HepG2 (cell line): ENCODE measurements around the gene NAV3. TPM values are rescaled to one million over a fixed set of nuclear protein-coding genes. Genes with fewer than 3 reads are reported as not detected.

ENCODE experiments used
- ATAC-seq: fragments of 200-7000 bp; cut with Tn5 transposase; 3 replicates; pipeline ENCODE4 v1.9.1; 2020; ENCODE audit warnings: mild to moderate bottlenecking, moderate library complexity
- BruUV-seq: library from RNA; stranded (reverse); fragments of 400-500 nt; replicated peaks from 2 replicates; lab custom pipeline; 2021; lab: Mats Ljungman, UMichigan
- CTCF ChIA-PET: fragments of 300-600 bp; formaldehyde crosslinking; extraction: SDS; loops from one replicate; lab custom pipeline; 2021; ENCODE audit warnings: low total read pairs, inconsistent platforms, low intra/inter-chr PET ratio; lab: Yijun Ruan, JAX
- POLR2A ChIA-PET: fragments of 350-600 bp; sonication (Branson Sonifier 250); formaldehyde crosslinking; loops from one replicate; lab custom pipeline; 2020; ENCODE audit warnings: antibody characterized with exemption, inconsistent platforms; lab: Yijun Ruan, JAX
- DNase-seq: peaks from one replicate; pipeline ENCODE4 v3.0.0-alpha.2; 2015; ENCODE audit warnings: low spot score
- FAIRE-seq: peaks from 3 replicates; lab custom pipeline; 2011; peaks lifted over from hg19 to GRCh38; lab: Jason Lieb, UNC
- H2AFZ ChIP-seq: one replicate; pipeline ENCODE4 v1.6.1; 2011; ENCODE audit warnings: low read length, inconsistent platforms
- H3K27ac ChIP-seq: fragments of 300-600 bp; 3 replicates; pipeline ENCODE4 v1.8.0; 2011; ENCODE audit warnings: mixed run types, mild to moderate bottlenecking, mixed read lengths, low read length, inconsistent platforms; ENCODE audit not compliant: insufficient read depth; ENCODE audit errors: extremely low read length
- H3K27me3 ChIP-seq, 2 experiments: fragments of 200-600 bp in 1 of 2; 2 replicates in 1 of 2; 3 replicates in 1 of 2; pipeline versions ENCODE4 v1.6.0 to v1.8.0; 2011; ENCODE audit warnings: low read length in 2 of 2, mild to moderate bottlenecking in 2 of 2, moderate library complexity in 2 of 2, inconsistent platforms in 1 of 2; ENCODE audit not compliant: insufficient read depth in 2 of 2, control insufficient read depth in 1 of 2
- H3K36me3 ChIP-seq, 2 experiments: fragments of 200-600 bp in 1 of 2; replicated peaks in 1 of 2; 2 replicates in 1 of 2; 3 replicates in 1 of 2; pipeline versions ENCODE4 v1.5.1 to v1.8.0; 2011; ENCODE audit warnings: low read length in 2 of 2, inconsistent platforms in 1 of 2; ENCODE audit not compliant: insufficient read depth in 2 of 2, control insufficient read depth in 1 of 2
- H3K4me1 ChIP-seq: 2 replicates; pipeline ENCODE4 v1.5.1; 2012; ENCODE audit warnings: low read length, inconsistent platforms; ENCODE audit not compliant: insufficient read depth
- H3K4me2 ChIP-seq: 2 replicates; pipeline ENCODE4 v1.6.0; 2011; ENCODE audit warnings: low read depth, low read length, inconsistent platforms
- H3K4me3 ChIP-seq, 3 experiments: fragments of 200-600 bp in 1 of 3; sonication (generic), shearing (Covaris generic) in 1 of 3; replicated peaks in 1 of 3; 2 replicates each; pipeline ENCODE4 v1.5.1; 2011 to 2016; ENCODE audit warnings: low read length in 3 of 3, inconsistent platforms in 2 of 3, low read depth in 2 of 3, mild to moderate bottlenecking in 2 of 3, control low read depth in 1 of 3, mixed read lengths in 1 of 3; ENCODE audit not compliant: insufficient read depth in 1 of 3
- H3K79me2 ChIP-seq: one replicate; pipeline ENCODE4 v1.6.1; 2011; ENCODE audit warnings: low read length, inconsistent platforms; ENCODE audit not compliant: insufficient read depth
- H3K9ac ChIP-seq: 2 replicates; pipeline ENCODE4 v1.6.0; 2011; ENCODE audit warnings: mild to moderate bottlenecking, low read depth, low read length, inconsistent platforms; ENCODE audit not compliant: insufficient read depth
- H3K9me3 ChIP-seq: 2 replicates; pipeline ENCODE4 v1.5.1; 2012; ENCODE audit warnings: mild to moderate bottlenecking, low read length
- H4K20me1 ChIP-seq: 2 replicates; pipeline ENCODE4 v1.6.0; 2011; ENCODE audit warnings: inconsistent platforms, mild to moderate bottlenecking, low read length, moderate library complexity; ENCODE audit not compliant: insufficient read depth
- AGO2 ChIP-seq: fragments of 200-400 bp; formaldehyde crosslinking; optimal IDR thresholded peaks from 2 replicates; pipeline ENCODE3; 2017; ENCODE audit warnings: mild to moderate bottlenecking, low read depth, low read length, moderate library complexity
- CBX1 ChIP-seq: IDR thresholded peaks from one replicate; pipeline ENCODE4 v1.6.1; 2016; ENCODE audit warnings: antibody characterized with exemption, low read depth
- IRX3 ChIP-seq: sonication (generic); formaldehyde crosslinking; IDR thresholded peaks from 2 replicates; pipeline ENCODE4 v1.8.1; 2023; ENCODE audit warnings: mild to moderate bottlenecking, low read depth, missing genetic modification reagents, borderline replicate concordance
- JDP2 ChIP-seq: sonication (generic); formaldehyde crosslinking; IDR thresholded peaks from 2 replicates; pipeline ENCODE4 v1.8.1; 2022; ENCODE audit warnings: missing genetic modification reagents, borderline replicate concordance
- KLF9 ChIP-seq: IDR thresholded peaks from 2 replicates; pipeline ENCODE4 v1.6.1; 2016; ENCODE audit warnings: low read depth
- RAD51 ChIP-seq: fragments of 450-650 bp; IDR thresholded peaks from 2 replicates; pipeline ENCODE4 v1.6.1; 2016; ENCODE audit warnings: borderline replicate concordance
- RBFOX2 ChIP-seq: fragments of 200-400 bp; formaldehyde crosslinking; IDR thresholded peaks from 2 replicates; pipeline ENCODE4 v1.6.1; 2017; ENCODE audit warnings: low read depth, mild to moderate bottlenecking, low read length
- ZFP90 ChIP-seq: sonication (generic); formaldehyde crosslinking; IDR thresholded peaks from 2 replicates; pipeline ENCODE4 v1.8.0; 2022; ENCODE audit warnings: missing genetic modification reagents, mild to moderate bottlenecking, inconsistent platforms, borderline replicate concordance
- ZNF530 ChIP-seq: sonication (generic); formaldehyde crosslinking; IDR thresholded peaks from 2 replicates; pipeline ENCODE4 v1.5.0; 2020; ENCODE audit warnings: low read depth, mild to moderate bottlenecking, missing genetic modification reagents
- ZNF615 ChIP-seq: sonication (generic); formaldehyde crosslinking; IDR thresholded peaks from 2 replicates; pipeline ENCODE4 v1.5.0; 2020; ENCODE audit warnings: mild to moderate bottlenecking, missing genetic modification reagents, borderline replicate concordance
- ZNF660 ChIP-seq: sonication (generic); formaldehyde crosslinking; IDR thresholded peaks from 2 replicates; pipeline ENCODE4 v1.5.1; 2020; ENCODE audit warnings: mild to moderate bottlenecking, low read depth, missing genetic modification reagents, borderline replicate concordance
- ZNF775 ChIP-seq: sonication (generic); formaldehyde crosslinking; IDR thresholded peaks from 2 replicates; pipeline ENCODE4 v1.4.0; 2020; ENCODE audit warnings: missing genetic modification reagents, mild to moderate bottlenecking, moderate library complexity, borderline replicate concordance
- WGBS: methylation state at CpG from one replicate; pipeline ENCODE4 v1.1.6; 2017; ENCODE audit warnings: low lambda C conversion rate; 5-methylcytosine and 5-hydroxymethylcytosine counted together
- in situ Hi-C: cut with HindIII; loops from 2 replicates; pipeline ENCODE4 v1.10.0; 2017; ENCODE audit warnings: low pct_unique_long_range_greater_than_20kb; ENCODE audit not compliant: extremely low pct_ligation_motif_present
- intact Hi-C: fragments of 100-400 bp; cut with micrococcal nuclease; formaldehyde crosslinking; loops from one replicate; pipeline ENCODE4 v1.10.0; 2022; ENCODE audit not compliant: unreplicated experiment
- polyA plus RNA-seq, 8 experiments: library from polyadenylated mRNA; depleted of rRNA in 3 of 8; stranded (reverse) in 7 of 8; unstranded in 1 of 8; fragments of >200 nt; fragmentation: Illumina TruSeq in 4 of 8; extraction: Trizol in 4 of 8; gene quantifications; 2 replicates each; pipeline versions ENCODE4 v1.2.1 to v1.2.3, GENCODE V29; 2011 to 2016; ENCODE audit warnings: low read depth in 4 of 8, missing spikeins in 1 of 8, mixed read lengths in 1 of 8; ENCODE audit not compliant: insufficient read depth in 1 of 8
- total RNA-seq, 5 experiments: library from RNA; depleted of rRNA; stranded (reverse); fragments of >200 nt; fragmentation: Illumina TruSeq; extraction: Trizol; gene quantifications; 2 replicates each; pipeline ENCODE4 v1.2.3, GENCODE V29; 2016; ENCODE audit warnings: low read depth in 1 of 5
- TF ChIP-seq, protein P1 (sequence below): sonication (generic); formaldehyde crosslinking; IDR thresholded peaks from 2 replicates; pipeline ENCODE4 v1.8.1; 2023; ENCODE audit warnings: mild to moderate bottlenecking, missing genetic modification reagents
- TF ChIP-seq, protein P2 (sequence below): sonication (generic); formaldehyde crosslinking; IDR thresholded peaks from 2 replicates; pipeline ENCODE4 v1.4.0; 2020; ENCODE audit warnings: missing genetic modification reagents, borderline replicate concordance

The NAV3 gene
- total and polyA plus RNA-seq, 2 of the 13 experiments (the other 11 are each of a cell fraction or from before 2014, with no cell fraction given) = 0.01 to 0.18 TPM

DNA sequence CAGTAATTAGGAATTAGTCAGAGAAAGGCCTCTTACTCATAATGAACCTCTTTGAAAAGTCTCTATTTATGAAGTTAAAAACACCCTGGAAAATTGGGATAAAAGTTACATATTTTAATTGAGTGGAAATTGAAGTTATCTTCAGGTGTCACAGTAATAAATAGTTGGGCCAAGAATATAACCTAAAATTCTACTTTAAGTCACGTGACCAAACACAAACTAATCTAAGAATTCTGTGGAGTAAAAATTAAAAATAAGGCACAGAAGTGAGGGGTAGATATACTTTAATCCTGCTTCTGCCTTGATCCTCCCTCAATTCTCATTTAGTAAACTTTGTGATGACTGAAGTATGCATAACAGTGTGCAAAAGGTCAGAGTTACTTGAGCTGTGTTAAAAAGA, 226.4 kb downstream of the NAV3 start:
- in situ Hi-C loops (no loop called here), intact Hi-C loops (no loop called here)
- BruUV-seq = no TSS peak
- ChIA-PET CTCF (no interaction called here), POLR2A (no interaction called here)
- no peaks in the 10 kb centered on the region for H3K79me2 ChIP-seq
- H2AFZ ChIP-seq = no peak overlapping the region
- H3K4me2 ChIP-seq = no peak overlapping the region
- DNase-seq = no peak
- H3K4me3 ChIP-seq = no peak overlapping the region
- no peaks in the 10 kb centered on the region for H3K36me3 ChIP-seq
- no peaks in the 10 kb centered on the region for H3K4me1 ChIP-seq
- no peak overlapping the region for H3K9ac ChIP-seq
- H4K20me1 ChIP-seq = no peaks in the 10 kb centered on the region
- no peak for FAIRE-seq
- H3K27ac ChIP-seq = no peak overlapping the region
- ATAC-seq = no peak
- WGBS = 14% methylated on average over 1 of the region's 1 CpG
- no peaks in the 10 kb centered on the region for H3K9me3 ChIP-seq
- no peaks in the 10 kb centered on the region for H3K27me3 ChIP-seq
- TF ChIP-seq RAD51 (peak; percentile 77), AGO2 (no peak)
- TF ChIP-seq, all 625 proteins: peak for 1

DNA sequence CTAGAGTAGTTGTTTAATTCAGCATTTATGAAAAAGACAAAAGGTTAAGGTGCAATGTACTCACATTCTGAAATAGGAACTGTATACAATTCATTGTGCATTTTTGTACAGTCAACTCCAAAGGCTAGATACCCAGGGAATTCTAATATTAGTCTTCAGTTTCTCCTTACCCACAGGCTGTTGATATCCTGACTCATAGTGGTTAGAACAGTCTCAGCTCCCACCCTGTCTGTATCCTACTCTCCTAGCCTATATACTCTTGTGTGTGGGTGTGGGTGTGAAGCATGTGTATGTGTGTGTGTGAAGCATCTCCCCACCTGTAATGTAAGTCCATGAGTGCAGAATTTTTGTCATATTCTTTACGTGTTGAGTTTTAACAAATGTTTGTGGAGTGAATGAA, 229.5 kb downstream of the NAV3 start:
- Histone ChIP-seq H3K4me2 (no peak overlapping the region), H3K27ac (no peak overlapping the region), H3K9me3 (no peaks in the 10 kb centered on the region), H3K4me1 (no peaks in the 10 kb centered on the region), H3K4me3 (no peak overlapping the region), H3K9ac (no peak overlapping the region), H3K79me2 (no peaks in the 10 kb centered on the region), H2AFZ (no peak overlapping the region), H3K36me3 (no peaks in the 10 kb centered on the region), H3K27me3 (no peaks in the 10 kb centered on the region), H4K20me1 (no peaks in the 10 kb centered on the region)
- POLR2A ChIA-PET = no interaction called here
- CTCF ChIA-PET = no interaction called here
- FAIRE-seq (no peak), ATAC-seq (no peak), DNase-seq (no peak)
- intact Hi-C loops = no loop called here
- no TSS peak for BruUV-seq
- in situ Hi-C loops = no loop called here
- 50% methylated on average over 1 of the region's 1 CpG for WGBS
- TF ChIP-seq, protein P1, sequence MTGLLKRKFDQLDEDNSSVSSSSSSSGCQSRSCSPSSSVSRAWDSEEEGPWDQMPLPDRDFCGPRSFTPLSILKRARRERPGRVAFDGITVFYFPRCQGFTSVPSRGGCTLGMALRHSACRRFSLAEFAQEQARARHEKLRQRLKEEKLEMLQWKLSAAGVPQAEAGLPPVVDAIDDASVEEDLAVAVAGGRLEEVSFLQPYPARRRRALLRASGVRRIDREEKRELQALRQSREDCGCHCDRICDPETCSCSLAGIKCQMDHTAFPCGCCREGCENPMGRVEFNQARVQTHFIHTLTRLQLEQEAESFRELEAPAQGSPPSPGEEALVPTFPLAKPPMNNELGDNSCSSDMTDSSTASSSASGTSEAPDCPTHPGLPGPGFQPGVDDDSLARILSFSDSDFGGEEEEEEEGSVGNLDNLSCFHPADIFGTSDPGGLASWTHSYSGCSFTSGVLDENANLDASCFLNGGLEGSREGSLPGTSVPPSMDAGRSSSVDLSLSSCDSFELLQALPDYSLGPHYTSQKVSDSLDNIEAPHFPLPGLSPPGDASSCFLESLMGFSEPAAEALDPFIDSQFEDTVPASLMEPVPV (CRISPR knock-in tag) = no peak
- TF ChIP-seq, protein P2, sequence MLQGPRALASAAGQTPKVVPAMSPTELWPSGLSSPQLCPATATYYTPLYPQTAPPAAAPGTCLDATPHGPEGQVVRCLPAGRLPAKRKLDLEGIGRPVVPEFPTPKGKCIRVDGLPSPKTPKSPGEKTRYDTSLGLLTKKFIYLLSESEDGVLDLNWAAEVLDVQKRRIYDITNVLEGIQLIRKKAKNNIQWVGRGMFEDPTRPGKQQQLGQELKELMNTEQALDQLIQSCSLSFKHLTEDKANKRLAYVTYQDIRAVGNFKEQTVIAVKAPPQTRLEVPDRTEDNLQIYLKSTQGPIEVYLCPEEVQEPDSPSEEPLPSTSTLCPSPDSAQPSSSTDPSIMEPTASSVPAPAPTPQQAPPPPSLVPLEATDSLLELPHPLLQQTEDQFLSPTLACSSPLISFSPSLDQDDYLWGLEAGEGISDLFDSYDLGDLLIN (CRISPR knock-in tag) = no peak
- no peak for TF ChIP-seq ZNF615
- no peak for TF ChIP-seq ZNF530
- TF ChIP-seq RBFOX2 = no peak
- TF ChIP-seq ZNF660 (CRISPR knock-in tag) = no peak
- TF ChIP-seq ZNF775 (CRISPR knock-in tag) = no peak
- no peak for TF ChIP-seq KLF9 (CRISPR knock-in tag)
- TF ChIP-seq CBX1 = no peak
- no peak for TF ChIP-seq IRX3
- TF ChIP-seq JDP2 (CRISPR knock-in tag) = no peak
- TF ChIP-seq ZFP90 (CRISPR knock-in tag) = no peak
